Measurements from ENCODE around the gene MBOAT1.

The MBOAT1 gene

DNA sequence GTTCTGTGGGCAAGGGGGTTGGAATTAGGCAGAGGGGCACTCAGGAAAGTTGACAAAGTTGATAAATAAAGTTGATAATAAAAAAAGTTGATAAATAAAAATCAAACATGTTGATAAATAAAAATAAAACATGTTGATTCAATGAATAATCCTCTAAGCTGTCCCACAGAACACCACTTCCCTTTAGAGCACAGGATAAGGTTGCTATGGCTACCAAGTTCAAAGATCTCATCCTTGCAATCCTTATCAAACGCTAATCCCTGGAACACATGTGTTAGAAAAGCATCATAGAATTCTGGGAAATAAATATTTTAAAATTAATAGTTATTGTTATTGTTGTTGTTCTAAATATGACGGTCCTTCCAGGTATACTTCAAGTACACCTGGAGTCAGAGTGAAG is 33.9 kb downstream of the MBOAT1 start:
- Mint-ChIP-seq H3K27me3 (peaks cover 0 to 3% of the 10 kb centered on the region in 2 donors), H3K27ac (no peak overlapping the region), H3K4me3 (no peak overlapping the region), H3K9me3 (peaks cover 2 to 9% of the 10 kb centered on the region in 2 donors), H3K36me3 (peaks cover 1 to 6% of the 10 kb centered on the region in 2 donors), H3K4me1 (peaks cover 9 to 10% of the 10 kb centered on the region in 2 donors)
- ATAC-seq (replicated peaks) (no peak), DNase-seq (no peak)

DNA sequence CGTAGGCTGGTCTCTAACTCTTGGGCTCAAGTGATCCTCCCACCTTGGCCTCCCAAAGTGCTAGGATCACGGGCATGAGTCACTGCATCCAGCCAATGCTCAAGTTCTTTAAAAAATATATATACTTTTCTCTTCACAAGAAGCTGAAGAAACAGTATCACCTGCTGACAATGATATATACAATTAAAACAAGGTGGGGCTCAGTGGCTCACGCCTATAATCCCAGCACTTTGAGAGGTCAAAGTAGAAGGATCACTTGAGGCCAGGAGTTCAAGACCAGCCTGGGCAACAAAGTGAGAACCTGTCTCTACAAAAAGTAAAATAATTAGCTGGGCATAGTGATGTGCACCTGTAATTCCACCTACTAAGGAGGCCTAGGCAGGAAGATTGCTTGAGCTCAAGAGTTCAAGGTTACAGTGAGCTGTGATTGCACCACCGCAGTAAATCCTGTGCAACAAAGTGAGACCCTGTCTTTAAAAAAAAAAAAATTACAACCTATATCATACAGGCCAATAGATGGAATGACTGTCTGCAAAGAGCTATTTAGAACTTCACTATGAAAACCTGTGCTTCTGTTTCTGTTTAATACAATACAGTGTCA is 36.4 kb downstream of the MBOAT1 start:
- peaks cover 0 to 2% of the 10 kb centered on the region in 2 donors for H3K9me3 Mint-ChIP-seq
- DNase-seq: no peak
- no peak overlapping the region for H3K4me3 Mint-ChIP-seq
- peaks cover 8 to 9% of the 10 kb centered on the region in 2 donors for H3K4me1 Mint-ChIP-seq
- H3K27ac Mint-ChIP-seq: no peak overlapping the region
- no peak for ATAC-seq (replicated peaks)
- peaks cover 0 to 3% of the 10 kb centered on the region in 2 donors for H3K27me3 Mint-ChIP-seq
- H3K36me3 Mint-ChIP-seq: peaks cover 0 to 1% of the 10 kb centered on the region in 2 donors

DNA sequence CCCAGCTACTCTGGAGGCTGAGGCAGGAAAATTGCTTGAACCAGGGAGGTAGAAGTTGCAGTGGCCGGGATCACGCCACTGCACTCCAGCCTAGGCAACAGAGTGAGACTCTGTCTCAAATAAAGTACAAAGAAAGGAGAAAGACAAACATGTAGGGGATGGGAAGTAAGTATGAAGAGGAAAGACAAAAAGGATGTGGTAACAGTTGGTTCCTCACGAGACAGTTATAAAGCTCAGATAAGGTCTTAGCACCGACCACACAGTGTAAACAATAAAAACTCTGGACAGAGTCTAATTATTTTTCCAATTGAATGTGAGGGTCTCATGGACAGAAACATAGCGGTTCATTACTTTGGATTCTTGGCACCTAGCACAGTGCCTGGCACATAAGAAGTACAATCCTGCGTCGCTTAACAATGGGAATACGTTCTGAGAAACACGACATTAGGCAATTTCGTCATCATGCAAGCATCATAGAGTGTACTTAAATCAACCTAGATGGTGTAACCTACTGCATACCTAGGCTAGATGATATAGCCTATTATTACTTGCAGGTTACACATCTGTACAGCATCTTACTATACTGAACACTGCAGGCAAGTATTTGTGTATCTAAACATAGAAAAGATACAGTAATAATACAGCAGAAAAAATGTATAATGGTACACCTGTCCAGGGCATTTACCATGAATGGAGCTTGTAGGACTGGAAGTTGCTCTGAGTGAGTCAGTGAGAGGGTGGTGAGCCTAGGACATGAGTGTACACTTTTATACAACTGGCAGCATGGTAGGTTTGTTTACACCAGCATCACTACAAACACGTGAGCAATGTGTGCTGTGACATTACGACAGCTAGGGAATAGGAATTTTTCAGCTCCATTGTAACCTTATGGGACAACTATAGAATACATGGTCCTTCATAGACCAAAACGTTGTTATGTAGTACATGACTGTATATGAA is 38.2 kb downstream of the MBOAT1 start:
- no peak overlapping the region for H3K4me3 Mint-ChIP-seq
- peak; percentile 25 to 60 for ATAC-seq (replicated peaks)

DNA sequence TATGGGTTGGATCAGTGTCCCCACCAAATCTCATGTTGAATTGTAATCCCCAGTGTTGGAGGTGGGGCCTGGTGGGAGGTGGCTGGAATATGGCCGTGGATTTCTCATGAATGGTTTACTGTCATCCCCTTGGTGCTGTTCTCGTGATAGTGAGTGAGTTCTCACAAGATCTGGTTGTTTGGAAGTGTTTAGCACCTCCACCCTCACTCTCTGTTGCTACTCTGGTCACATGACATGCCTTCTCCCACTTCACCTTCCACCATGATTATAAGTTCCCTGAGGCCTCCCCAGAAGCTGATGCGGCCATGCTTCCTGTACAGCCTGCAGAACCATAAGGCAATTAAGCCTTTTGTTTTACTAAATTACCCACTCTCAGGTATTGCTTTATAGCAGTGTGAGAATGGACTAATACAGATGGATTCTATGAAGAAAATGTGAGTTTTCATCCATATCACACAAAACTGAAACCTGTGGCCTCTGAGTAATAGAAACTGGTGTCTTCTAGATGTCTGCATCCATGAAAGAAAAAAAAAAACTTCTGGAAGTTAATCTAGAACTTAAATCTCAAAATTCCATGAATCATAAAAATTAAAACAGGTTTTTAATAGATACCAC is 39.3 kb downstream of the MBOAT1 start:
- H3K27me3 Mint-ChIP-seq: peaks cover 0 to 3% of the 10 kb centered on the region in 2 donors
- no peak overlapping the region for H3K27ac Mint-ChIP-seq
- H3K9me3 Mint-ChIP-seq: no peaks in the 10 kb centered on the region
- H3K4me1 Mint-ChIP-seq: peaks cover 8 to 9% of the 10 kb centered on the region in 2 donors
- DNase-seq: no peak
- H3K4me3 Mint-ChIP-seq: no peak overlapping the region
- no peaks in the 10 kb centered on the region for H3K36me3 Mint-ChIP-seq
- ATAC-seq (replicated peaks): no peak

More for the DNA sequence above, 38.2 kb downstream of the MBOAT1 start:
- peaks cover 8 to 9% of the 10 kb centered on the region in 2 donors for H3K4me1 Mint-ChIP-seq
- H3K36me3 Mint-ChIP-seq: no peaks in the 10 kb centered on the region
- H3K27ac Mint-ChIP-seq: no peak overlapping the region
- peaks cover 0 to 3% of the 10 kb centered on the region in 2 donors for H3K27me3 Mint-ChIP-seq
- no peaks in the 10 kb centered on the region for H3K9me3 Mint-ChIP-seq
- no peak for DNase-seq

DNA sequence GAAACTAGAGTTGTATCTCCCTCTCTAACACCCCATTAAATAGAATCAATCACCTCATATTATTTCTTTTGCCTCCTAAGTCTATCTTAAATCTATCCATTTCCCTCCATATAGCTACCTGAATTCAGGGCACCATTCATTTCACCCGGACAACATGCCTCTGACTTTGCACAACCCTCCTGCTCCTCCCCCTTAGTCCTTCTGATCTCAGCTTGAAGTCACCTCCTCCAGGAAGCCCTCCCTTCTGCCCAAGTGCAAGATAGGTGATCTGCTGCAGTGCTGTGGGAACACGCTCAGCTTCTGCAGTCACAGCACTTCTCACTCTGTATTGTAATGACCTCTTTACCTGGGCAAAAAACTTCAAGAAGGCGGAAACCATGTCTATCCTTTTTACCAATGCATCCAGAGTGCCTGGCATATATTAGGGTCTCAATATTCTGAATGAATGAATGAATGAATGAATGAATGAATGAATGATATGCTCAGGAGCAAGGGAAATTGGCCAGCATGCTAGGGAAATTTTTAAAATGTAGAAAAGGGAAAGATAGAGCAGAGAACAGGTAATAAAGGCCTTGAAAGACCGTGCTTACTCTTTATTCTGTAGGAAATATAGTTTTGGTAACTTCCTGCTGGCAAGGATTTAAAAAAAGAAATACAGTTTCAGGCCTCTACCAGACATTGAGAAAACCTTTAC is 41.7 kb downstream of the MBOAT1 start:
- Mint-ChIP-seq H3K9me3 (peaks cover 0 to 2% of the 10 kb centered on the region in 2 donors), H3K4me1 (peaks cover 8 to 9% of the 10 kb centered on the region in 2 donors), H3K4me3 (no peak overlapping the region), H3K27me3 (no peaks in the 10 kb centered on the region), H3K36me3 (peaks cover 0 to 4% of the 10 kb centered on the region in 2 donors), H3K27ac (no peak overlapping the region)
- DNase-seq (no peak), ATAC-seq (replicated peaks) (no peak)

DNA sequence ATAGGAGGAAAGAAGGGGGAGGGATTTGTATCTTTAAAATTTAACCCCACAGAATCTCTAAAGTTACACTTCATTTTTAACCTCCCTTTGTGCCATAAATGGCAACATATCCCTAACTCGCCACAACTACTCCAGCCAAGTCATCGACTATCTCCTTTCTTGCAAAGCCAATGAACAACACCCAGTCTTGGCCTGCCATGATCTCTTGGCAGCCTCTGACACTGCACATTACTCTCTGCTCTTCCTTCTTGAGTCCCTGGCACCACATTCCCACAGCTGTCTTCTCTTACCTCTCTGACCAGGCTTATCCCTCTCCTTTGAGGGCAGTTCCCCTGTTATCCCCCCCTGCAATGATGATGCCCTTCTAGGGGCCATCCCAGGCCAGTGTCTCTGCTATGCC is 42.5 kb downstream of the MBOAT1 start:
- Mint-ChIP-seq H3K36me3 (peaks cover 0 to 4% of the 10 kb centered on the region in 2 donors), H3K4me3 (no peak overlapping the region), H3K4me1 (peaks cover 8 to 9% of the 10 kb centered on the region in 2 donors), H3K27ac (no peak overlapping the region), H3K9me3 (peaks cover 0 to 2% of the 10 kb centered on the region in 2 donors), H3K27me3 (no peaks in the 10 kb centered on the region)
- DNase-seq (no peak), ATAC-seq (replicated peaks) (no peak)

DNA sequence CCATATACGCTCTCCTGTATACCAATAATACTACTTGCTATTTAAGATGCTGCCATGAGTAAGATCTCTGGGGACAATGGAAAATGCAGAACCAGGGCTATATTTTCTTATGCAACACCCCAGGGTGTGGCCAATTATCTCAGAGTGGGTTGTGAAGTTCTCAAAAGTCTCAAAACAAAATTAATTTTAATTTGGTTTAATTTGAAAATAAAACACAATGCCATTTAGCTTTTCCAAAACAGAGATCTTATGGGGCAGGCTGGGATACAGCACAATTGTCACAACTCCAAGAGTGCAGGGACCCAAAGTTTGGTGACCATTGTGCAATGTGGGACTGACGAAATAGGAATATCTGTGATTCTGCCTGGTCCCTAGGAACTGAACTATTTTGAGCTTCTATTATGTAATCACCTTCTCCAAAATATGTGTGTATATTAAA is 43.1 kb downstream of the MBOAT1 start:
- no peak overlapping the region for H3K27ac Mint-ChIP-seq
- H3K36me3 Mint-ChIP-seq: peaks cover 0 to 4% of the 10 kb centered on the region in 2 donors
- peaks cover 5 to 8% of the 10 kb centered on the region in 2 donors for H3K4me1 Mint-ChIP-seq
- no peak overlapping the region for H3K4me3 Mint-ChIP-seq
- no peaks in the 10 kb centered on the region for H3K27me3 Mint-ChIP-seq
- DNase-seq (no peak), ATAC-seq (replicated peaks) (no peak)
- H3K9me3 Mint-ChIP-seq: peaks cover 0 to 2% of the 10 kb centered on the region in 2 donors

DNA sequence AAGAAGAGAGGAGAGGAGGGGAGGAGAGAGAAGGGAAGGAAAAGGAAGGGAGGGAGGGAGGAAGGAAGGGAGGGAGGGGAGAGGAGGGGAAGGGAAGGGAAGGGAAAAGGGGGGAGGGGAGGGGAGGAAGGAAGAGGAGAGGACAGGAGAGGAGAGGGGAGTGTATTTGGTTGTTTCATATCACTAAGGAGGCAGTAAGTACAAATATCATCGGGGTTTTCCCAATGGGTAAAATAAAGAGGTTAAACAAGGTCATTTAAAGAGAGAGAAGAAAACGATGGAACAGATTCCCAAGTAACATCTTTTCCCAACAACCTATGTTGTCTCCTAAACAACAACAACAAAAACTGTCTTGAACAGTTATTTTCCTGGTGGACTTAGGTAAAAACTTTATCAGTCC is 43.6 kb downstream of the MBOAT1 start:
- H3K36me3 Mint-ChIP-seq: peaks cover 0 to 4% of the 10 kb centered on the region in 2 donors
- ATAC-seq (replicated peaks) (no peak), DNase-seq (no peak)
- H3K9me3 Mint-ChIP-seq: peaks cover 0 to 2% of the 10 kb centered on the region in 2 donors
- H3K4me3 Mint-ChIP-seq: no peak overlapping the region
- H3K27ac Mint-ChIP-seq: no peak overlapping the region
- H3K4me1 Mint-ChIP-seq: peaks cover 2 to 3% of the 10 kb centered on the region in 2 donors
- H3K27me3 Mint-ChIP-seq: no peaks in the 10 kb centered on the region

DNA sequence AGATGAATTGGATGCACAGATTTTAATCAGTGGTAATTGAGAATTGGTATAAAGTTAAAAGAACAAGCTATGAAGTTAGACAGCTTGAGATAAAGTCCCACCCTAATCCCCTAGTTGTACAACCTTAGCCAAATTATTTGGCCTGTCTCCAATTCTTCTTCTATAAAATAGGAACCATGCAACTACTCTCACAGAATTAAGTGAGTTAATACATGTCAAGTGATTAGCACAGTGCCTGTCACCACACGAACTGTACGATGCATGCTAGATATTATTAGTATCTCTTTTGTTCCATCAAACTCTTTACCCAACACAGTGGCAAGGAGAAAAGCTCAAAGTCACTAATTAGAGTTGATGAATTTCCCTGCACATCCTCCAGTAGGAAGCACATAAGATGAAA is 44.7 kb downstream of the MBOAT1 start:
- Mint-ChIP-seq H3K36me3 (peaks cover 0 to 4% of the 10 kb centered on the region in 2 donors), H3K27me3 (no peaks in the 10 kb centered on the region), H3K4me3 (no peak overlapping the region), H3K4me1 (no peaks in the 10 kb centered on the region), H3K9me3 (peaks cover 0 to 2% of the 10 kb centered on the region in 2 donors), H3K27ac (no peak overlapping the region)
- no peak for DNase-seq
- ATAC-seq (replicated peaks): no peak

DNA sequence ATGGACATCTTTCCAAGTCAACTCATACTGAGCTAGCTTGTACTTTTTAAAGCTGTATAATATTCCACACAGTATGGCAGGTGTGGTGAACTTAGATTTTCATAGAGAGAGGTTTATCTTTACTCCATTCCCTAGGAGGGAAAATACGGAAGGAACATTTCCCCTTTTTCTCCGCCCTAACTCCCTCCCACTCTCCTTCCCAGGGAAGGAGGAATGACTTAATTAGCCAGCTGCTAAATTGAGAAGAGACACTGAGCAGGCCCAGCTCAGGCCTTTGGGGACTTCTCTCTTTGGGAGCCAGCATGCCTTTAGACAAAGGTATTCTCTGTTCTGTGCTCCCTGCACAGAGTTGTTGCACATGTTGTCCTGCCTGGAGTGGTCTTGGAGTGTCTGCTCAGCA is 46.1 kb downstream of the MBOAT1 start:
- H3K9me3 Mint-ChIP-seq: peaks cover 0 to 2% of the 10 kb centered on the region in 2 donors
- DNase-seq (no peak), ATAC-seq (replicated peaks) (no peak)
- H3K4me3 Mint-ChIP-seq: no peak overlapping the region
- H3K27me3 Mint-ChIP-seq: no peaks in the 10 kb centered on the region
- no peak overlapping the region for H3K27ac Mint-ChIP-seq
- no peaks in the 10 kb centered on the region for H3K4me1 Mint-ChIP-seq
- H3K36me3 Mint-ChIP-seq: peaks cover 0 to 4% of the 10 kb centered on the region in 2 donors

DNA sequence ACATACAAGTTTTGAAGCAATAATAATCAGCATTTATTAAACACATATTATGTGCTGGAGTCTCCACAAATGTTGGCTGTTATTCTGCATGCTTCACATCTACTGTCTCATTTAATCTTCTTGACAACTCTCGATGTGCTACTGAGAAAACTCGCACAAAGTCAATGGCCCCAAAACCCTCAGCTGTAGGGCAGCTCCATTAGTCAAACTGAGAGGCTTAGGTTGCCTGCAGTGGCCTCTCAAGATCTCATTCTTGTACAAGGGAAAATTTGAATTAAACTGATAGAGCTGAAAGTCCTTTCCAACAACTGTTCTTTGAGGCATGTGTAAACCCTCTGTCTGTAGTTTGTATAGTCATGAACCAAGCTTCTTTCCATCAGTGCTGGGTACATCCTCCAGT is 49.8 kb downstream of the MBOAT1 start:
- no peak for DNase-seq
- H3K4me3 Mint-ChIP-seq: no peak overlapping the region
- H3K27me3 Mint-ChIP-seq: no peaks in the 10 kb centered on the region
- H3K27ac Mint-ChIP-seq: no peak overlapping the region
- H3K36me3 Mint-ChIP-seq: peaks cover 0 to 4% of the 10 kb centered on the region in 2 donors
- no peaks in the 10 kb centered on the region for H3K4me1 Mint-ChIP-seq
- peaks cover 0 to 4% of the 10 kb centered on the region in 2 donors for H3K9me3 Mint-ChIP-seq
- ATAC-seq (replicated peaks): no peak

DNA sequence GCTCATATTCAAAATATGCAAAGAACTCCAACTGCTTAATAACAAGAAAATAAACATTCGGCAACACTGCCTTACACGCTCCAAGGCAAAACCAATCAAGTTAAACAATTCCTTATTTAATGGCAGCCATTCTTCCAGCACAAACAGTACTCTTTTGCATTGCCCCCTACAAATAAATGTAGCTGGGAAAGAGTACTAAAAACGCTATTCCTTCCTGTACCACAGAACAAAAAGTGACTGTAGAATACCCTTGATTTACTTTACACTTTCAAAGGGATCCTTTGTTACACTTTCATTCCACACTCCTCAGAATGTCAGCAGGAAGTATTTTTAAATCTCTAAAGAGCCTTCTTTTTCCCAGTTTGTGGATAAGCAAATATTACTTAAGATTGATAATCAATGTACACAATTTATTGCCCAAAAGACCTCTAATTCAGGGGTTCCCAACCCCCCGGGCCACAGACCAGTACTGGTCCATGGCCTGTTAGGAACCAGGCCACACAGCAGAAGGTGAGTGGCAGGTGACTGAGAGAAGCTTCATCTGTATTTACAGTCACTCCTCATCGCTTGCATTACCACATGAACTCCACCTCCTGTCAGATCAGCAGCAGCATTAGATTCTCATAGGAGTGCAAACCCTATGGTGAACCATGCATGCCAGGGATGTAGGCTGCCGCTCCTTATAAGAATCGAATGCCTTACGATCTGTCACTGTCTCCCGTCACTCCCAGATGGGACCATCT is 51.6 kb downstream of the MBOAT1 start:
- H3K36me3 Mint-ChIP-seq: no peaks in the 10 kb centered on the region
- H3K4me3 Mint-ChIP-seq: no peak overlapping the region
- DNase-seq (no peak), ATAC-seq (replicated peaks) (no peak)
- no peaks in the 10 kb centered on the region for H3K4me1 Mint-ChIP-seq
- H3K9me3 Mint-ChIP-seq: peaks cover 0 to 2% of the 10 kb centered on the region in 2 donors
- H3K27me3 Mint-ChIP-seq: no peaks in the 10 kb centered on the region
- no peak overlapping the region for H3K27ac Mint-ChIP-seq

DNA sequence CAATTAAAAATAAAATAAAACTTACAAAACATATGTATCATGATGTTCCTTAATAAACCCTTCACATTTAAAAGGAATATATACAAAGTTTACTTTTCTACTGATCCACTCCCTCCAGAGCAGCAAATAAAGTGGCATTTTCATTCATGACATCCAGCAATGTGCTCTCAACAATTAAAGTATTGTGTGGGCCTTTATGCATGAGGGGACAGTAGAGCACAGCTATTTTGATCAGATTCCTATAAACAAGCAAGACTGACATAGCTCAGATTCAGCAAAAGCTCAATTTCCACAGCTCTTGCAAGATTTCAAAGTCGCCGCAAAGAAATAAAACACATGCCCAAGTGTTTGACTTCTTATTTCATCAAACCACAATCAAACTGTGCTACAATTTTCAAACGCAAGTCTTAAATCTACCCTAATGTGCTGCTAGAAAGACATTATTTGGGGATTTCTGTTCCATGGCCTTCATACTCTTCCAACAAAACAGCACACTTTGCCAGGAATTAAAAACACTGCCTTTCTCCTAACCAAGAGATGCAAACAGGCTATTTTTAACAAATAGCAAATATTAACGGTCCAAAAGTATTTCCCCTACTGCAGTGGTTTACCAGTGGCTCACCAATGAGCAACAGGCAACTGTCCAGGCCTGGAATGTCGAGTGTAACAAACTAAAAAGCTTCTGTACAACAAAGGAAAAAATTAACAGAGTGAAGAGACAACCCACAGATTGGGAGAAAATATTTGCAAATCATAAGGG is 52.3 kb downstream of the MBOAT1 start:
- DNase-seq: no peak
- Mint-ChIP-seq H3K9me3 (peaks cover 0 to 2% of the 10 kb centered on the region in 2 donors), H3K27me3 (no peaks in the 10 kb centered on the region), H3K4me3 (no peak overlapping the region), H3K27ac (no peak overlapping the region), H3K4me1 (no peaks in the 10 kb centered on the region), H3K36me3 (no peaks in the 10 kb centered on the region)
- no peak for ATAC-seq (replicated peaks)

Measured in stimulated activated naive B cell treated with anti-CD40 and anti-IgM and Interleukin-4, amounts not matched to agents 10 μg/mL and 1 μg/mL and 100 μg/mL, for 72 hours (primary cell).